K562 (cell line): Measurements from ENCODE around the gene PITPNC1. TPM values are rescaled to one million over a fixed set of nuclear protein-coding genes. Genes with fewer than 3 reads are reported as not detected.
A peak's percentile ranks its signal among the peaks of the same experiment; 100 is the strongest.

Experiments
- ATAC-seq: fragments of 200-7000 bp; cut with Tn5 transposase; 3 replicates; pipeline ENCODE4 v1.9.1; 2020; ENCODE audit warnings: moderate library complexity
- BruUV-seq: library from RNA; stranded (reverse); fragments of 400-500 nt; replicated peaks from 2 replicates; lab custom pipeline; 2021; lab: Mats Ljungman, UMichigan
- CTCF ChIA-PET: fragments of 300-600 bp; formaldehyde crosslinking; extraction: SDS; loops from one replicate; lab custom pipeline; 2021; ENCODE audit warnings: low intra/inter-chr PET ratio; lab: Yijun Ruan, JAX
- POLR2A ChIA-PET: fragments of 300-600, 350-650 bp; sonication (Branson Sonifier 250); formaldehyde crosslinking; extraction: SDS; loops from one replicate; lab custom pipeline; 2021; ENCODE audit warnings: antibody characterized with exemption, inconsistent platforms; lab: Yijun Ruan, JAX
- DNase-seq, 4 experiments: peaks; one replicate each; pipeline versions ENCODE4 v3.0.0 to v3.0.0-alpha.2; 2011 to 2018; ENCODE audit warnings: low spot score in 3 of 4, mixed read lengths in 3 of 4; ENCODE audit errors: extremely low read depth in 1 of 4
- FAIRE-seq: peaks from 2 replicates; lab custom pipeline; 2011; peaks lifted over from hg19 to GRCh38; lab: Jason Lieb, UNC
- H2AFZ ChIP-seq: 2 replicates; pipeline ENCODE4 v1.6.0; 2011; ENCODE audit warnings: low read depth, low read length, control low read depth, inconsistent platforms
- H3K27ac ChIP-seq: fragments of 200-600 bp; 3 replicates; pipeline ENCODE4 v1.8.0; 2011; ENCODE audit warnings: low read depth, mild to moderate bottlenecking, control low read depth, inconsistent platforms, low read length, moderate library complexity, mixed read lengths; ENCODE audit errors: extremely low read depth
- H3K27me3 ChIP-seq, 2 experiments: fragments of 300-600 bp in 1 of 2; 2 replicates in 1 of 2; 3 replicates in 1 of 2; pipeline versions ENCODE4 v1.6.0 to v1.8.0; 2011; ENCODE audit warnings: inconsistent platforms in 2 of 2, low read length in 2 of 2, mild to moderate bottlenecking in 1 of 2, mixed read lengths in 1 of 2, moderate library complexity in 1 of 2; ENCODE audit not compliant: control insufficient read depth in 2 of 2, insufficient read depth in 2 of 2
- H3K36me3 ChIP-seq: fragments of 300-600 bp; 3 replicates; pipeline ENCODE4 v1.8.0; 2011; ENCODE audit warnings: mild to moderate bottlenecking, low read length, inconsistent platforms; ENCODE audit not compliant: control insufficient read depth, insufficient read depth
- H3K4me1 ChIP-seq, 2 experiments: fragments of 200-600 bp in 1 of 2; replicated peaks in 1 of 2; 2 replicates in 1 of 2; 3 replicates in 1 of 2; pipeline versions ENCODE4 v1.5.1 to v1.8.0; 2011; ENCODE audit warnings: inconsistent platforms in 2 of 2, low read length in 2 of 2, mild to moderate bottlenecking in 1 of 2, mixed read lengths in 1 of 2, moderate library complexity in 1 of 2; ENCODE audit not compliant: control insufficient read depth in 2 of 2, insufficient read depth in 2 of 2
- H3K4me2 ChIP-seq: 2 replicates; pipeline ENCODE4 v1.6.1; 2011; ENCODE audit warnings: low read length, control low read depth, inconsistent platforms, mixed read lengths; ENCODE audit not compliant: insufficient read depth
- H3K4me3 ChIP-seq: fragments of 200-600 bp; sonication (generic), shearing (Covaris generic); 2 replicates; pipeline ENCODE4 v1.5.1; 2016; ENCODE audit warnings: control low read depth, inconsistent platforms
- H3K79me2 ChIP-seq: fragments of 200-600 bp; 3 replicates; pipeline ENCODE4 v1.8.0; 2011; ENCODE audit warnings: low read length, inconsistent platforms; ENCODE audit not compliant: control insufficient read depth, insufficient read depth
- H3K9ac ChIP-seq, 2 experiments: 2 replicates each; pipeline versions ENCODE4 v1.6.0 to v1.6.1; 2011; ENCODE audit warnings: low read depth in 2 of 2, low read length in 2 of 2, control low read depth in 1 of 2, inconsistent platforms in 1 of 2, mild to moderate bottlenecking in 1 of 2, mixed read lengths in 1 of 2; ENCODE audit not compliant: insufficient read depth in 1 of 2
- H3K9me1 ChIP-seq: one replicate; pipeline ENCODE4 v1.6.0; 2011; ENCODE audit warnings: inconsistent platforms, mild to moderate bottlenecking, low read length, moderate library complexity; ENCODE audit not compliant: control insufficient read depth, insufficient read depth
- H3K9me3 ChIP-seq: replicated peaks from 2 replicates; pipeline ENCODE4 v1.5.1; 2011; ENCODE audit warnings: low read depth, low read length, inconsistent platforms; ENCODE audit not compliant: control insufficient read depth, insufficient read depth
- H4K20me1 ChIP-seq: replicated peaks from 2 replicates; pipeline ENCODE4 v1.6.1; 2011; ENCODE audit warnings: low read length, inconsistent platforms, mixed read lengths; ENCODE audit not compliant: control insufficient read depth, insufficient read depth
- KDM2B ChIP-seq: fragments of 250-450 bp; sonication (Bioruptor Pico); IDR thresholded peaks from 2 replicates; pipeline ENCODE4 v1.8.0; 2021; ENCODE audit warnings: mild to moderate bottlenecking, moderate library complexity
- KLF13 ChIP-seq: fragments of 450-650 bp; IDR thresholded peaks from 2 replicates; pipeline ENCODE4 v1.6.1; 2016; ENCODE audit warnings: missing genetic modification characterization, low read depth, mild to moderate bottlenecking, missing compliant biosample characterization, moderate library complexity, borderline replicate concordance
- MEF2A ChIP-seq: IDR thresholded peaks from 2 replicates; pipeline ENCODE4 v1.6.1; 2011; ENCODE audit warnings: low read depth, mild to moderate bottlenecking, low read length, moderate library complexity; ENCODE audit not compliant: control insufficient read depth
- WGBS: fragments of 100-300 bp; shearing (Covaris generic); methylation state at CpG from one replicate; pipeline ENCODE4 v1.1.6; 2016; ENCODE audit warnings: low coverage, mixed read lengths; ENCODE audit not compliant: insufficient coverage; ENCODE audit errors: missing lambda C conversion rate; 5-methylcytosine and 5-hydroxymethylcytosine counted together
- in situ Hi-C: fragments of 300-500 bp; cut with MboI; formaldehyde crosslinking; loops from 4 replicates; pipeline ENCODE4 v1.15.0; 2018; ENCODE audit warnings: inconsistent platforms, mixed read lengths
- intact Hi-C: fragments of 100-400 bp; cut with micrococcal nuclease; formaldehyde crosslinking; loops from 2 replicates; pipeline ENCODE4 v1.14.2; 2022
- polyA plus RNA-seq, 8 experiments: library from polyadenylated mRNA; depleted of rRNA in 4 of 8; stranded (reverse) in 5 of 8; unstranded in 3 of 8; fragments of >200 nt; fragmentation: Nextera tagmentation in 2 of 8; fragmentation: Illumina TruSeq in 1 of 8; extraction: Ambion mirVana in 2 of 8; extraction: Trizol in 1 of 8; gene quantifications; 2 replicates each; pipeline versions ENCODE4 v1.2.1 to v1.2.3, GENCODE V29; 2011 to 2014; ENCODE audit warnings: inconsistent platforms in 1 of 8, missing spikeins in 1 of 8
- total RNA-seq, 7 experiments: library from RNA; depleted of rRNA in 6 of 7; stranded (reverse); fragments of >200 nt in 6 of 7; fragmentation: Illumina TruSeq in 2 of 7; extraction: Trizol in 2 of 7; gene quantifications; 2 replicates each; pipeline versions ENCODE4 v1.2.1 to v1.2.3, GENCODE V29; 2011 to 2021; ENCODE audit warnings: low replicate concordance in 1 of 7
- TF ChIP-seq, protein P1 (sequence below): fragments of 450-650 bp; conservative IDR thresholded peaks from 2 replicates; pipeline ENCODE4 v1.6.1; 2016; ENCODE audit warnings: missing genetic modification characterization, low read depth, mild to moderate bottlenecking, control low read depth, missing compliant biosample characterization
- TF ChIP-seq, protein P2 (sequence below): fragments of 250-450 bp; sonication (Bioruptor Pico); IDR thresholded peaks from 2 replicates; pipeline ENCODE4 v1.5.0; 2021

PITPNC1 gene
- total and polyA plus RNA-seq, 9 of the 15 experiments (the other 6 are each of a cell fraction or from before 2014, with no cell fraction given), result 0.11 to 1.1 (median 0.65) TPM

DNA sequence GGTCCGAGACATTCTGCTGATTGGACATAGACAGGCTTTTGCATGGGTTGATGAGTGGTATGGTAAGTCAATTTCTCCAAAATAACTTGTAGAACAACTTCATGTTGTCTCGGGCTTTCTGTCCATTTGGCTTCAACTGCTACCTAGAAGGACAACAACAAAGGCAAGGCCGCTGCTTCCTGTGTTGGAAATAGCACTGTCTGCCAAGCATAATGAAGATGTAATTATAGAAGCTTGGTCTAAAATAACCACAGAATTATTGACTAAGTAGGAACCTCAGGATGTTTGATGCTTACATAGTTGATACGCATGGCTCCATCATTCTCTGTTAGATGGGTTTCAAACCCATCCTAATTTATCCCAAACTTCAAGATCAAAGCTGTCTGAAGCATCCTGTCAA, 298.4 kb downstream of the PITPNC1 start:
- no TSS peak for BruUV-seq
- ChIA-PET POLR2A (no interaction called here), CTCF (no interaction called here)
- H3K4me1 ChIP-seq, result peaks cover 0 to 4% of the 10 kb centered on the region in 2 experiments; a peak in 1 of 5 replicates
- H3K27ac ChIP-seq, result no peak overlapping the region
- H3K4me3 ChIP-seq, result no peak overlapping the region
- in situ Hi-C loops, result loop anchor here (25.0 kb wide), 1 partner anchor 288 kb away; the partner anchor contains the start of gene PITPNC1
- no peak for FAIRE-seq
- whole genome bisulfite sequencing, result 0% methylated on average over 4 of the region's 4 CpGs
- H3K4me2 ChIP-seq, result no peak overlapping the region
- H2AFZ ChIP-seq, result no peak overlapping the region
- no peak for DNase-seq
- no peak for TF ChIP-seq KLF13 (tag)
- TF ChIP-seq, all 486 proteins: peak for 0
- Histone ChIP-seq H3K9me3 (no peaks in the 10 kb centered on the region), H3K27me3 (peaks cover 34 to 39% of the 10 kb centered on the region in 2 experiments), H3K36me3 (no peaks in the 10 kb centered on the region), H3K79me2 (no peaks in the 10 kb centered on the region), H3K9ac (no peak overlapping the region), H4K20me1 (0 out of 2 replicates have a peak, but pooled peaks cover 5% of the 10 kb centered on the region), H3K9me1 (no peaks in the 10 kb centered on the region)
- ATAC-seq, result no peak
- intact Hi-C loops, result no loop called here

DNA sequence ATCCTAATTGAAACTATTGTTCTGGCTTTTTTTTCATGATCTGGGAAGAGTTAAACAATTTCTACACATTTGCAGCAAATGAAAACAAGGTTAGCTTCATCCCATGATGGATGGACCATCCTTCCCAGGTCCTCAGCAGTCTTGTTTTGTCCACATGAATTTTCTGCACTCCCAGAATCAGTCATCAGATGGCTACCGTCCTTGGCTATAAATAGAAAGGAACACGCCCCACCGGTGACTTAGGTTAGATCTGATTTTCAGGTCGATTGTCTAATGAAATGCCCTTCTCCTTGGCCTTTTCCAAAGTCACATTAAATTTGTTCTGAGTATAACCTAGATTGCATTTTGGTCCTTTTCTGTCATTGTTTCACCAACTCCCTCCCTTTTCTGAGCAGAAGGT, 299.2 kb downstream of the PITPNC1 start:
- FAIRE-seq (no peak), ATAC-seq (no peak), DNase-seq (no peak)
- no peak overlapping the region for H3K9ac ChIP-seq
- 4% methylated on average over 4 of the region's 4 CpGs for WGBS
- no peaks in the 10 kb centered on the region for H3K9me3 ChIP-seq
- no peak overlapping the region for H2AFZ ChIP-seq
- H3K4me2 ChIP-seq, result no peak overlapping the region
- peak; percentile 62; the same call in 1 of the 2 replicates for TF ChIP-seq MEF2A
- TF ChIP-seq, protein P1, sequence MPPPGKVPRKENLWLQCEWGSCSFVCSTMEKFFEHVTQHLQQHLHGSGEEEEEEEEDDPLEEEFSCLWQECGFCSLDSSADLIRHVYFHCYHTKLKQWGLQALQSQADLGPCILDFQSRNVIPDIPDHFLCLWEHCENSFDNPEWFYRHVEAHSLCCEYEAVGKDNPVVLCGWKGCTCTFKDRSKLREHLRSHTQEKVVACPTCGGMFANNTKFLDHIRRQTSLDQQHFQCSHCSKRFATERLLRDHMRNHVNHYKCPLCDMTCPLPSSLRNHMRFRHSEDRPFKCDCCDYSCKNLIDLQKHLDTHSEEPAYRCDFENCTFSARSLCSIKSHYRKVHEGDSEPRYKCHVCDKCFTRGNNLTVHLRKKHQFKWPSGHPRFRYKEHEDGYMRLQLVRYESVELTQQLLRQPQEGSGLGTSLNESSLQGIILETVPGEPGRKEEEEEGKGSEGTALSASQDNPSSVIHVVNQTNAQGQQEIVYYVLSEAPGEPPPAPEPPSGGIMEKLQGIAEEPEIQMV (tag), result no peak
- TF ChIP-seq, protein P2, sequence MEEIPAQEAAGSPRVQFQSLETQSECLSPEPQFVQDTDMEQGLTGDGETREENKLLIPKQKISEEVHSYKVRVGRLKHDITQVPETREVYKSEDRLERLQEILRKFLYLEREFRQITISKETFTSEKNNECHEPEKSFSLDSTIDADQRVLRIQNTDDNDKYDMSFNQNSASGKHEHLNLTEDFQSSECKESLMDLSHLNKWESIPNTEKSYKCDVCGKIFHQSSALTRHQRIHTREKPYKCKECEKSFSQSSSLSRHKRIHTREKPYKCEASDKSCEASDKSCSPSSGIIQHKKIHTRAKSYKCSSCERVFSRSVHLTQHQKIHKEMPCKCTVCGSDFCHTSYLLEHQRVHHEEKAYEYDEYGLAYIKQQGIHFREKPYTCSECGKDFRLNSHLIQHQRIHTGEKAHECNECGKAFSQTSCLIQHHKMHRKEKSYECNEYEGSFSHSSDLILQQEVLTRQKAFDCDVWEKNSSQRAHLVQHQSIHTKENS (CRISPR knock-in tag), result no peak
- TF ChIP-seq KDM2B (CRISPR knock-in tag), result no peak
- in situ Hi-C loops, result loop anchor here (25.0 kb wide), 1 partner anchor 289 kb away; the partner anchor contains the start of gene PITPNC1
- no peak overlapping the region for H3K27ac ChIP-seq
- CTCF ChIA-PET, result interaction anchor here (0.6 kb wide), 1 partner anchor 13 kb away, joined by 3 read pairs; no protein-coding TSS in a partner anchor
- POLR2A ChIA-PET, result no interaction called here
- no peaks in the 10 kb centered on the region for H3K79me2 ChIP-seq
- 0 out of 2 replicates have a peak, but pooled peaks cover 5% of the 10 kb centered on the region for H4K20me1 ChIP-seq
- H3K27me3 ChIP-seq, result peaks cover 34 to 41% of the 10 kb centered on the region in 2 experiments
- no peaks in the 10 kb centered on the region for H3K36me3 ChIP-seq
- peaks cover 0 to 4% of the 10 kb centered on the region in 2 experiments; a peak in 1 of 5 replicates for H3K4me1 ChIP-seq
- intact Hi-C loops, result no loop called here
- no TSS peak for BruUV-seq
- H3K4me3 ChIP-seq, result no peak overlapping the region
- no peaks in the 10 kb centered on the region for H3K9me1 ChIP-seq
